GM18499 (cell line): ENCODE data around the gene KIR3DL3.
"Not testable (repeated sequence)": the region's sequence is repeated elsewhere in the genome, so short reads cannot be mapped to it uniquely, and the experiment has no call there.

Source experiments
- ATAC-seq: cut with Tn5 transposase; IDR thresholded peaks from one replicate; pipeline ENCODE4 v1.9.1; 2021; ENCODE audit warnings: moderate number of reproducible peaks; ENCODE audit not compliant: insufficient read depth, unreplicated experiment

Gene KIR3DL3

GRCh38 chr19:54724142-54724541, at the start of gene KIR3DL3:
KIR3DL3 (plus strand) TSS chr19:54724442; CDS start chr19:54724497, 55 bp downstream.
- no peak for ATAC-seq

GRCh38 chr19:54676210-54676834, 47.9 kb upstream of the KIR3DL3 start:
- ATAC-seq = not testable (repeated sequence)

- ATAC-seq = no peak
Observed at GRCh38 chr19:54677217-54677616, 47.0 kb upstream of the KIR3DL3 start.

- not testable (repeated sequence) for ATAC-seq
Observed at GRCh38 chr19:54681596-54681995, 42.6 kb upstream of the KIR3DL3 start.

- no peak for ATAC-seq
Observed at GRCh38 chr19:54682306-54682856, 41.9 kb upstream of the KIR3DL3 start.

- ATAC-seq = no peak
Observed at GRCh38 chr19:54684527-54684926, 39.7 kb upstream of the KIR3DL3 start.

- no peak for ATAC-seq
Observed at GRCh38 chr19:54691582-54692297, 32.5 kb upstream of the KIR3DL3 start.

GRCh38 chr19:54692298-54692615, 32.0 kb upstream of the KIR3DL3 start:
- no peak for ATAC-seq

GRCh38 chr19:54694648-54695047, 29.6 kb upstream of the KIR3DL3 start:
- ATAC-seq = no peak

- no peak for ATAC-seq
Observed at GRCh38 chr19:54696117-54696548, 28.1 kb upstream of the KIR3DL3 start.

GRCh38 chr19:54696766-54697165, 27.5 kb upstream of the KIR3DL3 start:
- no peak for ATAC-seq

GRCh38 chr19:54697716-54698115, 26.5 kb upstream of the KIR3DL3 start:
- ATAC-seq = not testable (repeated sequence)

- ATAC-seq = no peak
Observed at GRCh38 chr19:54704928-54705327, 19.3 kb upstream of the KIR3DL3 start.

- no peak for ATAC-seq
Observed at GRCh38 chr19:54707962-54708361, 16.3 kb upstream of the KIR3DL3 start.

GRCh38 chr19:54708781-54709180, 15.5 kb upstream of the KIR3DL3 start:
- no peak for ATAC-seq

GRCh38 chr19:54709212-54709948, 14.9 kb upstream of the KIR3DL3 start:
- ATAC-seq = no peak

GRCh38 chr19:54709956-54710355, 14.3 kb upstream of the KIR3DL3 start:
- not testable (repeated sequence) for ATAC-seq

GRCh38 chr19:54724644-54725043, 402 bp downstream of the KIR3DL3 start:
- no peak for ATAC-seq

- ATAC-seq = no peak
Observed at GRCh38 chr19:54725321-54725720, 1.1 kb downstream of the KIR3DL3 start.

- ATAC-seq = no peak
Observed at GRCh38 chr19:54727562-54727961, 3.3 kb downstream of the KIR3DL3 start.

GRCh38 chr19:54728167-54728566, 3.9 kb downstream of the KIR3DL3 start:
- no peak for ATAC-seq
